ENCODE data around the gene PTPN13.
"Not testable (repeated sequence)": the region's sequence is repeated elsewhere in the genome, so short reads cannot be mapped to it uniquely, and the experiment has no call there.

Gene PTPN13

DNA sequence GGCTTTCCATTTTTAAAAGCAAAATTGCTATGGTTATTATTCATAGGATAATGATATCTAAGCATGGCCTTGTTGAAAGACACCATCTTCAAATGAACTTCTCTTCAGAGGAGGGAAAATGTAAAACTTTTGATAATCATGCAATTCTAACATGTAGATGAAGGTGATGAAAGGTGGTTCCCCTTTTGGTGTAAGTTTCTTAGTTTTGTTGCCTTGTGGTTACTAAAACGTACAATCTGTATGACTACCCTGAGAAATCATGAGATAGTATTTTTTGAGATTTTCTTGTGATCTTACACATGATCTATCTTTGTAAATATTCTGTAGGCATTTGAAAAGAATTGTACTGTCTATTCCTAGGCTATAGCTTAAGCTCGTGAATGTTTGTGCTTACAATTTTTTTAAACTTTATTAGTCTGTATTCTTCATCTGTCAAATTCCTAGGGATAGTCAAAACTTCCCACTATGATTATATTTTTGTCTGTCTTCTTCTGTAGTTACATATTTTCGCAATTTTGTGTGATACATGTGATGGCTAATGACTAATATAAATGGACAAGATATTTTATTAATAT, 47.5 kb downstream of the PTPN13 start:
- no peak for DNase-seq (ENCODE audit: low spot score)

DNA sequence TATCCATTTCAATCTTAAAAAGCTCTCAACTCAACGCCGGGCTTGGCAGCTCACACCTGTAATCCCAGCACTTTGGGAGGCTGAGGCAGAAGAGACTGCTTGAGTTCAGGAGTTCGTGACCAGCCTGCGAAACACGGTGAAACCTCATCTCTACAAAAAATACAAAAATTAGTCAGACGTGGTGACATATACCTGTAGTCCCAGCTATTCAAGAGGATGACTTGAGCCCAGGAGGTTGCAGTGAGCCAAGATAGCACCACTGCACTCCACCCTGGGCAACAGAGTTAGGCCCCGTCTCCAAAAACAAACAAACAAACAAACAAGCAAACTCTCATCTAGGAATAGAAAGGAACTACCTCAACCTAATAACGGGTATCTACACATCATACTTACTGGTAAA, 50.8 kb downstream of the PTPN13 start:
- DNase-seq (ENCODE audit: low spot score): no peak

DNA sequence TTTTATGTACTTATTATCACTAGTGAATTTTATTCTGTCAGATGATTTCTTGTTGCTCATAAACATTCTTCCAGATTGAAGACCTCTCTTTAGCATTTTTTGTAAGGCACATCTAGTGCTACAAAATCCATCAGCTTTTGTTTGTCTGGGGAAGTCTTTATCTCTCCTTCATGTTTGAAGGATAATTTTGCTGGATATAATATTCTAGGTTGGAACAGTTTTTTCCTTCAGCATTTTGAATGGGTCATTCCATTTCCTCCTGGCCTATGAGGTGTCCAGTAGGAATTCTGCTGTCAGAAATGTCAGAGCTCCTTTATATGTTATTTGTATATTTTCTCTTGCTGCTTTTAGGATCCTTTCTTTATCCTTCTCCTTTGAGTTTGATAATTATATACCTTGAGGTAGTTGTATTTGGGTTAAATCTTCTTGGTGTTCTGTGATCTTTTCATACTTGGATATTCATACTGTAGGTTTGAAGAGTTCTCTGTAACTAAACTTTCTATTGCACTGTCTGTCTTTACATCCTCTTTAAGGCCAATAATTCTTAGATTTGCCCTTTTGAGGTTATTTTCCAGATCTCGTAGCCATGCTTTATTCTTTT, 58.3 kb downstream of the PTPN13 start:
- no peak for DNase-seq (ENCODE audit: low spot score)

DNA sequence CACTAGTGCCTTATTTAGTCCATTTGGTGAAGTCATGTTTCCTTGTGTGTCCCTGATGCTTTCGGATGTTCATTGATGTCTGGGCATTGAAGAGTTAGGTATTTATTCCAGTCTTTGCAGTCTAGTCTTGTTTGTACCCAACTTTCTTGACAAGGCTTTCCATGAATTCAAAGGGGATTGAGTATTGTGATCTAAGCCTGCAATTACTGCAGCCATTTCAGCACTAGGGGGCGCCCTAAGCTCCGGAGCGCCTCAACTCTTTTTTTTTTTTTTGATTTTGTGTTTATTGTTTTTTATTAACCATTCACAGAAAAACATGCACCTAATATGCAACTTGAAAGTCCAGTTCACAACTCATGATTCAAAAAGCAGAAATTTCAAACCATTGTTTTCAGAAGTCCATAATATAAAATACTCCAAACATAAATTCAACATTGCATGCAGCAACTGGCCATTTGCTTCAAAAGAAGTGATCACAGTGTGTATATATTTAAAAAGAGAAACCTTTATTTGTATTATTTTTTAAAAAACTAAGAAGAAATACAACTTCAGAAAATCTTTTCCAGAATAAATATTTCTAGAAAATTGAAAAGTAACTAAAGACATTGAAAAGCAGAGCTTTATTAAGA, 59.2 kb downstream of the PTPN13 start:
- DNase-seq (ENCODE audit: low spot score): peak; percentile 6

DNA sequence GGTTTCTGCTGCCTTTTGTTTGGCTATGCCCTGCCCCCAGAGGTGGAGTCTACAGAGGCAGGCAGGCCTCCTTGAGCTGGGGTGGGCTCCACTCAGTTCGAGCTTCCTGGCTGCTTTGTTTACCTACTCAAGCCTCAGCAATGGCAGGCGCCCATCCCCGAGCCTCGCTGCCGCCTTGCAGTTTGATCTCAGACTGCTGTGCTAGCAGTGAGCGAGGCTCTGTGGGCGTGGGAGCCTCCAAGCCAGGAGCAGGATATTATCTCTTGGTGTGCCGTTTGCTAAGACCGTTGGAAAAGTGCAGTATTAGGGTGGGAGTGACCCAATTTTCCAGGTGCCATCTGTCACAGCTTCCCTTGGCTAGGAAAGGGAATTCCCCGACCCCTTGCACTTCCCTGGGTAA, 62.7 kb downstream of the PTPN13 start:
- not testable (repeated sequence) for DNase-seq (ENCODE audit: low spot score)

DNA sequence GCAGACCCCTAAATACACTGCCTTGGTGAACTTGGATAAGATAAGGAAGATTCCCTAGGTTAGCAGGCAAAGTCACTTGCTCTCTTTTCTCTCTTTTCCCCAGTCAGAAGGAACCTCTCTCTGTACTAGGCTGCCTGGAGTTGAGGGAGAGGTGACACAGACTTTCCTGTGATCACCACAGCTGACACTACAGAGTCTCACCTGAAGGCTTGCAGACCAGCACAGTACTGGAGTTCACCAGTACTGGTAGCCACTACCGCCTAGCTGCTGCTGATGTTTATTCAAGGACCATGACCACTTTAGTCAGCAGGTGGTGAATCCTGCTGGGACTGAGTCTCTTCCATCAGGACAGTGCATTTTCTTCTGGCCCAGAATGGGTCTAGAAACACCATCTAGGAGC, 63.3 kb downstream of the PTPN13 start:
- DNase-seq (ENCODE audit: low spot score): no peak

DNA sequence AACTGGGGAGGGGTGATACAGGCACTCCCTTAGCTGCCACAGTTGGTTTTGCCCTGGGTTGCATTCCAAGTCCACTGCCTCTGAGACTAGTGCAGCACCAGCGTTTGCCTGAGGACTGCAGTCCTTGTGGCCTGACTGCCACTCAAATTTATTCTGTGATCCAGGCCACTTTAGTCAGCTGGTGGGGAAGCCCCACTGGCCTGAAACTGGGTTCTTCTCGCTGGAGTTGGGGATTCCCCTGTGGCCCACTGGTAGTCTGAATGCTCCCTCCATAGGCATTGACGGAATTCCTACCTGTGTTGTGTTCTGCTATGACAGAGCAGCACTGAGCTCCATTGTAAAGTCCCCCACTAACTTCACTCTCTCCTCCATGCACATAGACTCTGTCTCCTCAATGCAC, 63.8 kb downstream of the PTPN13 start:
- DNase-seq (ENCODE audit: low spot score): no peak

DNA sequence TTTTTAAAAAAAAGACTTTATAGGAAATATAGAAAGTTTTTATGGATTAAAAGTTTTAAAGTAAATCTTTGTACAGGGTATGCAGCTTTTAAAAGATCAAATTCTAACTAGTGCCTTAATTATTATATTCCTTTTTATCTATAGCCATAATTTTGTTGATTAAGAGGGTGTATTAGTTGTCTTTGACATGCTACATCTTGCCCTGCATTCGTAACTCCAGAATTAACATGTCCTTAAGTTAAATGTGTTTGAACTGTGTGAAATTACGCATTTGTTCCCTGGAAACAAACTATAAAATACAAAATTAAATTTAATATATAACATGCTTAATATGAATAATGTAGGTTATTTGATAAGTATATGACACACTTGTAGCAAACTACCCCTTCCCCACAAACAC, 66.3 kb downstream of the PTPN13 start:
- no peak for DNase-seq (ENCODE audit: low spot score)

DNA sequence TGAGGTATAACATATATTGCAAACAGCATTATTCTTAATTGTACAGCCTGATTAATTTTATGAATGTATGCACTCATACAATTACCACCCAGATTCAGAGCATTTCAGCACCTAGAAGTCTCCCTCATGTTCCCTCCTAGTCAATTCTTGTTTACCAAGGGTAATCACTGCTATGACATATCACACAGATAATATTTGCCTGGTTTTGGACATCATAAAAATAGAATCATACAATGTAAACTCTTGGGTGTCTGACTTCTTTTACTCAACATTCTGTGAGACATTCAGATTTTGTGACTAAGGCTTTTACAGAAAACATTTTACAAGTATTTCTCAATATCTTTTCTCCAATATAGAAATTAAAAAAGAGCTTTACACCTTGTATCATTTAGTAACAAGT, 66.9 kb downstream of the PTPN13 start:
- no peak for DNase-seq (ENCODE audit: low spot score)

DNA sequence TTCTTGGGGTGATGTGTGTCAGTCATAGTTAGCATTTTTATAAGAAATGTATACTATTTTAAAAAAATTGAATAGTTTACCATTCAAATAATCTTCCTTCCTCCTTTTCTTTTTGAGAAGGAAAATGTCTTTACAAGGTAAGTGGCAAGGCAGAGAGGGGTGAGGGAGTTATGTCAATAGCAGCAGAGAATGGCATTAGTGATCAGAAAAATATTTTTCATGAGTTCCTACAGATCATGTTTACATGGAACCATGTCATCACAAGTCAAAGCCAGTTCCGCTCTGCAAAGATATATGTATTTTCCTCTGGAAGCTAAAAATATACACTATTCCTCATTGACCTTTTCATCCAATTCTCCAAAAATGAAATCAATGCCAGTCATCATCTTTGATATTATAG, 67.3 kb downstream of the PTPN13 start:
- no peak for DNase-seq (ENCODE audit: low spot score)

DNA sequence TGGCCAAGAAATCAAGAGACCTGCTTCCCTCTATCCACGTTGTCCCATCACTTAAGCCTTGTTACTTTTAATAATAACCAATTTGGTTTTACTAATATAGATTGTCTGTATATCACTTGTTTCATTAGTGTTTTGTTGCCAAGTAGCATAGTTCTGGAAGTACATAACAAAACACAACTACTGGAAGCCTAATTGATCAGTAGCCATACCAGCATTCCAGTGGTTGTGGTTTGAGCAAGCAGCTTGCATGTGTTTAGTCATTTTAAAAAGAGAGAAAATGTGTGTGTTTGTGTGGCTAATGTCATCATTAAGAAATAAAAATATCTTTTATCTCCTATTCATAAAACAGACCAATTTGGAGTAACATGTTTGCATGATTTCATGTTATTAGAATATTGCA, 70.8 kb downstream of the PTPN13 start:
- DNase-seq (ENCODE audit: low spot score): no peak

DNA sequence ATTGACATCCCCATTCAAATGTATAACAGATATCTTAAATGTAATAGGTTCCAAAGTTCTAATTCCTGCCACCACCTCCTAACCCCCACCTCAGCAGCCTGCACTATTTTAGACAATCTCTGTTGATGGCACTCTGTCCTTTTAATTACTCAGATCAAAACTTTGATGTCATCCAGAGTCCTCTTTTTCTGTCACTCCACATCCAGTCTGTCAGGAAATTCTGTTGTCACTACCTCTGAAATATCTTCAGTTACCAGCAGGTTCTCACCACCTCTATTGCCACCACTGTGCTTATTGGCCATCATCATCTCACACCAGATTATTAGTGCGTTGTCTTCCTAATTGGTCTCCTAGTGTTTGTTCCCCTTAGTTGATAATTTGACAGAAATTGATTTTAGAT, 76.2 kb downstream of the PTPN13 start:
- no peak for DNase-seq (ENCODE audit: low spot score)

DNA sequence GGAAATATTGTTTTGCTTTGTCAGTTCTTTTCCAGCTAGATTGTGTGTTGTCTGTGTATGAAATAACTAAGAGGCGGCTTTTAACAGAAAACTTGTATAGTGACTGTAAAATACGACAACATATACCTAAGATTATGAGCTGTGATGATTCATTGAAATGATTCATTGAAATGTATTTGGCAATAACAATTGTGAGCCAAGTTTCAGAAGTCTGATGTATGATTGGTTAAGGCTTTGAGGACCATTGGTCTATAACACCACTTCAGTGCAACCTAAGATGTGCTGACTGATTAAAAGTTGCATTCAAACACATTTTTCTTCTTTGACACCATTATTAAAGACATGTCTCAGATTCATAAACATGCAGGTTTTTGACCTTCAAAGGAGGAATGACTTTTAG, 76.6 kb downstream of the PTPN13 start:
- DNase-seq (ENCODE audit: low spot score): no peak

DNA sequence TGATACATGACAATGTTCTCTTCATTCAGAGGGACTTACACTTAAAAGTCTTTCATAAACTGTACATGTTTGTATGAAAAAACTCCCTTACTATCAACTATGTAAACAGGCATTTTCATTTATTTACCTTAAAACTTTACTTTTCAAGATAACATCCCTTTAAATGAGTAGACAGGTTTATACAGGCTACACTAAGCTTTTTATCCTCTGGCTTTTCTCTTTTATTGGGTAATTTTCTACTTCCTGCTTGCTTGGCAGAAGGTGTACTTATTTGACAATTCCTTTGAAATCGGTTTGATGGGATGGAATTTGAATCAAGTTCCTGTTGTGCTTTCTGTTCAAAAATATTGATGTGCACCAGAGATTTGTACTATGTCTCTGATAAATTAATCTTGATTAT, 81.4 kb downstream of the PTPN13 start:
- DNase-seq (ENCODE audit: low spot score): no peak

DNA sequence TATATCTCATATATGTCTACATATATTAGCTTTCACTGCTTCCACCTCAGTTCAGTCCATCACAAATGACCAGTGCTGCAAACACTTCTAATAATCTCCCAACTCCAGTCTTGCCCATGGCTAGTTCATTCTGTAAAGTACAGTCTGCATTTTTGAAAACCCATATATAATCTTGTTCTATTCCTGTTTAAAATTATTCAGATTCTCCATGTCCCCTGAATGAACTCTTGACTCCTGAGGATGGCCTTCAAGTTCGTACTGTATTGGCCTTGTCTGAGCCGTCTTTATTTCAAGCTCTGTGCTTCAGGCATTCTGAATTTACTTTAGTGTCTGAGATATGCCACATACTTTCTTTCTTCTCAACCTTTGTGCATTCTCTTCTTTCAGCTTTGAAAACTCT, 84.7 kb downstream of the PTPN13 start:
- DNase-seq (ENCODE audit: low spot score): no peak

DNA sequence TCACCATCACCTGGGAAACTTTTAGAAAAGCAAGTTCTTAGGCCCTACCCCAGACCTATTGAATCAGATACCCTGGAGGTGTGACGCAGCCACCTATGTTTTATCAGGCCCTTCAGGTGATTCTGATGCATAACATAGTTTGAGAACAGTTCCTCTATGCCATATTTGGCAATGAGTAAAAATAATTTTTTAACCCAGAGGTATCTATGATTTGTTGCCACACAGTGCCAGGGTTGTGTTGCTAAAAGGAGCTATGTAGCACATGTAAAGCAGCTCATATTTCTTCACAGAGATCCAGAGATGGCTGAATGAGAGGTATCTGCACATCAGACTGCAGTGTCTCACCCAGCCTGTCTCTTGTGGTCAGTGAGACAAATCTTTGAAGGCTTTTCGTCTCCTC, 85.3 kb downstream of the PTPN13 start:
- no peak for DNase-seq (ENCODE audit: low spot score)

DNA sequence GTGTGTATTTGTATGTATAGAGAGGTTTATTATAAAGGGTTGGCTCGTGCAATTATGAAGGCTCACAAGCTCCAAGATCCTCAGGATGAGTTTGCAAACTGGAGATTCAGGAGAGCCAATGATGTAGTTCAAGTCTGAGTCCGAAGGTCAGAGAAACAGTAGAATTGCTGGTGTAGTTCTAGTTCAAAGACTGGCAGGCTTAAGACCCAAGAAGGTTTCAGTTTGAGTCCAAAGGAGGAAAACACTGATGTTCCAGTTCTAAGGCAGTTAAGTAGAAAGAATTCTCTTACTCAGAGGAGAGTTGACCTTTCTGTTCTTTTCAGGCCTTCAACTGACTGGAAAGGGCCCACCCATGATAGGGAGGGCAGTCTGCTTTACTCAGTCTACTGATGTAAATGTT, 89.1 kb downstream of the PTPN13 start:
- no peak for DNase-seq (ENCODE audit: low spot score)

DNA sequence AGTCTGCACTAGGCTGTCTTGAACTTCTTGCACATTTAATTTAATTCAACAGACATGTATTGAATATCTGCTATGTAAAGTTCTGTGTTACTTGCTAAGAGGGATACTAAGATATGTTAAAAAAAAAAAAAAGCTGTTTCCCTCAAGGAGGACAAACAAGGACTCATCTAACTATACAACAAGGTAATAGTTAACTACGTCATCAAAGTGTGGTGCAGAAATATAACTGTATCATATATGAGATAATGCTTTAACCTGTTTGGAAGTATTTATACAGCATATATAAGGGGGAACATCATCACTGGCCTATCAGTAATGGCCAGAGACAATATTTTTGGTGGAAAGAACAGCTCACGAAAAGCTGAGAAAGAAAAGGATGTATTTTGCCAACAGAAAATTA, 89.9 kb downstream of the PTPN13 start:
- no peak for DNase-seq (ENCODE audit: low spot score)

DNA sequence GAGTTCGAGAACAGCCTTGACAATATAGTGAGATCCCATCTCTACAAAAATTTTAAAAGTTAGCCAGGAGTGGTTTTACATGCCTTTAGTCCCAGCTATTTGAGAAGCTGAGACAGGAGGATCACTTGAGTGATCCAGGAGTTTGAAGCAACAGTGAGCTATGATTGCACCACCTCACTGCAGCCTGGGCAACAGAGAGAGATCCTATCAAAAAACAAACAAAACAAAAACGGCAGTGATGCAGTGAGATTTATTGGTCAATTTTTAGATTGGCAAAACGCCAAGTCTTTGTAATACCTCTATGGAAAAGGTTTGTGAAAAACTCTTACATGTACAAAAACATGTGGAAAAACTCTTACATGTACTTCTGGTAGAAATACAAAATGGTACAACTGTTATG, 91.3 kb downstream of the PTPN13 start:
- DNase-seq (ENCODE audit: low spot score): no peak

DNA sequence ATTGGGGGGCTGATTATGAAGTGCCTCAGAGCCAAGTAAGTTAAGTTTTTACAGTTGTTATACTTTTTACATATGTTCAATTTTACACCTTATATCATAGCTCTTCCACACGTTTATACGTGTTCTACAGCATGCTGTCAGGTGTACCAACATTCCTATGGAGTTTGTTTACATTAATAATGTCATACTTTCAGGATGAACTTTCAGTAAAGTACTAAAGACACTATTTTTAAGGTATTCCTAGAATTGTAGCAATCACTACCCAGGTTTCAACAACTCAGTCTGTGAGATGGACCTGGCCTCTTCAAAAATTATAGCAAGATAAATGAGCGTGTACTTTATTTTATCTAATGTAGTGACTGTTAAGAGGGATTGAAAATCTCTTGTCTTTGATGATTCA, 92.6 kb downstream of the PTPN13 start:
- no peak for DNase-seq (ENCODE audit: low spot score)

DNA sequence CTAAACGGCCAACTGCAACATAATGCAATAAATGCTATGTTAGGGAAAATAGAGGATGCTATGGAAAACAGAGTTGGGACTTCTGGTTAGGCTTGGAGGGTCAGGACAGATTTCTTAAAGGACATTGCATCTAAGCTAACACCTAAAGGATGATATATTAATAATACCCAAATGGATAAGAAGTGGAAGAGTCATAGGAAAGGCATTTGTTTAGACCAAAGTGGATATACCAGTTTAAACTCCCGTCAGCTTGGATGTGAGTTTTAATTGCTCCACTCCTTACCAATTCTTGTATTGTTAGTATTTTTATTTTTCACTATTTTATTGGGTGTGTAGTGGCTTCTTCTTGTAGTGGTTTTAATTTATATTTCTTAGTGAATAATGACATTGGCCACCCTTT, 93.9 kb downstream of the PTPN13 start:
- no peak for DNase-seq (ENCODE audit: low spot score)

DNA sequence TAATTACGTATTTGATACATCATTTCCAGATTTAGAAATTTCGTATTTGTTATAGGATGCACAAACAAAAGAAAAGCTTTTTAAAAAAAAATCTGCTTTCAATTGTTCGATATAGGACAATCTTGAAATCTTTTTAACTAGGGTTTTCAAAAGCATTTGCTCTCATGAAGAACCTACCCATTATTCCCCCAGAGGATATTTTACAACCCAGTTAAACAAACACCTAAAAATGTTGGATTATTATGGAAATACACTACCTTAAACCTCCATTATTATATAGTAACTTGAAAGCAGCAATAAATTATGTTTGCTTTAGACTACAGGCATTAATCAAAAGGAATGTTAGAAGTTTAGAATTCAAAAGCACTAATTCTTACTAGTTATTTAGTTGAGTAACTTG, 110.5 kb downstream of the PTPN13 start:
- DNase-seq (ENCODE audit: low spot score): no peak

DNA sequence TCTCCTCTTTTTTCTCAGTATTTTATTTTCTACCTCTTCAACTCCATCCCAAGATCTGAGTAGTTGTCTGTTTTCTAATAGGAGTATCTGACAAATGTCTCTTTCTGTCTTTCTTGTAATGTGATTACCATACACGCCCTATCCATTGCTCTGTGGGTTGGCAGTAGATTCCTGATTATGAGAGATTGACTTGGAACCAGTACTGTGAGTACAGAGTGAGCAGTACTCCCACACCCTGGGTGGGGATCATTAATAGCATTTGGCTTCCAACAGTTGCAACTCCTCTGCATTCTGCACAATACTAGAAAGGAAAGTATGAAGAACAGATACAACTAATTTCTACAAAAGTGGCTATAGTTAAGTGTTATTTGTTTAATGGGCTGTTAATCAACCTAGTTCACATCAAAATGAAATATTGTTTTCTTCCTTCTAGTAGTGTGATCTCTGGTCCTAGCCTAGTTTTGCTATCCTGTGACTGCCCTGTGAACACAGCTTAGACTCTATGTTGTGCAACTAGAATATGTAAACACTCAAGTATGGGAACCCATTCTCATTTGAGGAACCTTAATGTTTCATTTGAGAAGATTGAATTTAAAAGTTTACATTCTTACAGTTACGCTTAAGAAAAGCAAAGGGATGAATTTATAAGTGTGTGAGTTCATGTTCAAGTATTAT, 112.9 kb downstream of the PTPN13 start:
- no peak for DNase-seq (ENCODE audit: low spot score)

DNA sequence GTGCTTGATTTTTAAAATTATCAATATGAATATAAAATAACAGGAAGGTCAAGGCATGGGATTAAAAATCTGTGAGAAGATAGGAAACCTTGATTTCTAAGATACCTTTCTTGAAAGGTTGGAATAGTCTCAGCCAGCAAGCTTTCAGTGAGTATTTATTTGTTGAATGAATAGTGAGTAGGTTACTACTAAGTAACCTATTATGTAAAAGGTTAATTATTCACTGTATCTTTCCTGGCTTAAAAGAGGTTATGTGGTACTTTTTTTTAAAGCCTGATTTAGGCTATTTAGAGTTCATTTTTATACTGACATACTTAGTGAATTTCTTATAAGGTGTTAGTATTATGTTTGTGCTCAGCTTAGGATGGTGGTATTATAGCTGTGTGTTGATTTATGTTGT, 123.5 kb downstream of the PTPN13 start:
- no peak for DNase-seq (ENCODE audit: low spot score)
